HepG2 (cell line): ENCODE measurements around the gene RBM23. TPM values are rescaled to one million over a fixed set of nuclear protein-coding genes. Genes with fewer than 3 reads are reported as not detected.

ENCODE experiments used
- CHCHD3 ChIP-seq: sonication (generic); formaldehyde crosslinking; IDR thresholded peaks from 2 replicates; pipeline ENCODE4 v1.8.0; 2022; ENCODE audit warnings: mild to moderate bottlenecking, missing genetic modification reagents, moderate library complexity
- CREB1 ChIP-seq, 2 experiments: fragments of 450-650 bp in 1 of 2; IDR thresholded peaks; 2 replicates each; pipeline ENCODE4 v1.6.1; 2016 to 2017; ENCODE audit warnings: control low read depth in 1 of 2, mild to moderate bottlenecking in 1 of 2, missing compliant biosample characterization in 1 of 2, missing genetic modification characterization in 1 of 2
- DMAP1 ChIP-seq: IDR thresholded peaks from 2 replicates; pipeline ENCODE4 v1.6.1; 2016
- ESRRA ChIP-seq: sonication (generic); formaldehyde crosslinking; IDR thresholded peaks from 2 replicates; pipeline ENCODE4 v1.5.1; 2020; ENCODE audit warnings: mild to moderate bottlenecking, low read depth, missing genetic modification reagents
- GATA4 ChIP-seq: sonication (generic); IDR thresholded peaks from 2 replicates; pipeline ENCODE4 v1.6.1; 2016; ENCODE audit warnings: antibody characterized with exemption, low read depth, borderline replicate concordance
- HNRNPH1 ChIP-seq: fragments of 200-400 bp; formaldehyde crosslinking; optimal IDR thresholded peaks from 2 replicates; pipeline ENCODE3; 2017; ENCODE audit warnings: mild to moderate bottlenecking, low read depth, low read length
- JUND ChIP-seq: sonication (generic); formaldehyde crosslinking; IDR thresholded peaks from 2 replicates; pipeline ENCODE4 v1.8.0; 2022; ENCODE audit warnings: mild to moderate bottlenecking, missing genetic modification reagents
- MAF1 ChIP-seq: sonication (generic); formaldehyde crosslinking; IDR thresholded peaks from 2 replicates; pipeline ENCODE4 v1.5.0; 2020; ENCODE audit warnings: missing genetic modification reagents, borderline replicate concordance
- MIER2 ChIP-seq: IDR thresholded peaks from 2 replicates; pipeline ENCODE4 v1.6.1; 2016; ENCODE audit warnings: missing biosample characterization, missing genetic modification reagents
- SALL1 ChIP-seq: sonication (generic); formaldehyde crosslinking; IDR thresholded peaks from 2 replicates; pipeline ENCODE4 v1.8.0; 2022; ENCODE audit warnings: mild to moderate bottlenecking, missing genetic modification reagents
- SRSF9 ChIP-seq: fragments of 200-400 bp; formaldehyde crosslinking; IDR thresholded peaks from 2 replicates; pipeline ENCODE4 v1.6.1; 2018; ENCODE audit warnings: borderline replicate concordance, mild to moderate bottlenecking, low read depth, low read length; ENCODE audit not compliant: insufficient read depth, poor library complexity, severe bottlenecking
- ZNF354B ChIP-seq: sonication (generic); formaldehyde crosslinking; IDR thresholded peaks from 2 replicates; pipeline ENCODE4 v1.8.0; 2022; ENCODE audit warnings: mild to moderate bottlenecking, missing genetic modification reagents
- ZNF546 ChIP-seq: sonication (generic); formaldehyde crosslinking; conservative IDR thresholded peaks from 2 replicates; pipeline ENCODE4 v1.8.1; 2023; ENCODE audit warnings: mild to moderate bottlenecking, missing genetic modification reagents
- ZNF670 ChIP-seq: sonication (generic); formaldehyde crosslinking; IDR thresholded peaks from 2 replicates; pipeline ENCODE4 v1.8.0; 2022; ENCODE audit warnings: mild to moderate bottlenecking, missing genetic modification reagents, borderline replicate concordance
- ZNF782 ChIP-seq: sonication (generic); formaldehyde crosslinking; IDR thresholded peaks from 2 replicates; pipeline ENCODE4 v1.4.0; 2020; ENCODE audit warnings: missing genetic modification reagents, mild to moderate bottlenecking, borderline replicate concordance
- polyA plus RNA-seq, 8 experiments: library from polyadenylated mRNA; depleted of rRNA in 3 of 8; stranded (reverse) in 7 of 8; unstranded in 1 of 8; fragments of >200 nt; fragmentation: Illumina TruSeq in 4 of 8; extraction: Trizol in 4 of 8; gene quantifications; 2 replicates each; pipeline versions ENCODE4 v1.2.1 to v1.2.3, GENCODE V29; 2011 to 2016; ENCODE audit warnings: low read depth in 4 of 8, missing spikeins in 1 of 8, mixed read lengths in 1 of 8; ENCODE audit not compliant: insufficient read depth in 1 of 8
- total RNA-seq, 5 experiments: library from RNA; depleted of rRNA; stranded (reverse); fragments of >200 nt; fragmentation: Illumina TruSeq; extraction: Trizol; gene quantifications; 2 replicates each; pipeline ENCODE4 v1.2.3, GENCODE V29; 2016; ENCODE audit warnings: low read depth in 1 of 5
- TF ChIP-seq, protein P1 (sequence below): sonication (generic); formaldehyde crosslinking; conservative IDR thresholded peaks from 2 replicates; pipeline ENCODE4 v1.8.1; 2023; ENCODE audit warnings: missing genetic modification reagents
- TF ChIP-seq, protein P2 (sequence below): sonication (generic); formaldehyde crosslinking; conservative IDR thresholded peaks from 2 replicates; pipeline ENCODE4 v1.8.0; 2022; ENCODE audit warnings: mild to moderate bottlenecking, moderate library complexity, missing genetic modification reagents
- TF ChIP-seq, protein P3 (sequence below): IDR thresholded peaks from 2 replicates; pipeline ENCODE4 v1.6.1; 2016; ENCODE audit warnings: missing genetic modification reagents, missing compliant biosample characterization
- TF ChIP-seq, protein P4 (sequence below): fragments of 450-650 bp; IDR thresholded peaks from 2 replicates; pipeline ENCODE4 v1.6.1; 2017; ENCODE audit warnings: mild to moderate bottlenecking
- TF ChIP-seq, protein P5 (sequence below): sonication (generic); formaldehyde crosslinking; conservative IDR thresholded peaks from 2 replicates; pipeline ENCODE4 v1.4.0; 2020; ENCODE audit warnings: mild to moderate bottlenecking, missing genetic modification reagents, moderate library complexity

Gene RBM23
- total and polyA plus RNA-seq, 2 of the 13 experiments (the other 11 are each of a cell fraction or from before 2014, with no cell fraction given) = 1.5 to 2.1 TPM

DNA sequence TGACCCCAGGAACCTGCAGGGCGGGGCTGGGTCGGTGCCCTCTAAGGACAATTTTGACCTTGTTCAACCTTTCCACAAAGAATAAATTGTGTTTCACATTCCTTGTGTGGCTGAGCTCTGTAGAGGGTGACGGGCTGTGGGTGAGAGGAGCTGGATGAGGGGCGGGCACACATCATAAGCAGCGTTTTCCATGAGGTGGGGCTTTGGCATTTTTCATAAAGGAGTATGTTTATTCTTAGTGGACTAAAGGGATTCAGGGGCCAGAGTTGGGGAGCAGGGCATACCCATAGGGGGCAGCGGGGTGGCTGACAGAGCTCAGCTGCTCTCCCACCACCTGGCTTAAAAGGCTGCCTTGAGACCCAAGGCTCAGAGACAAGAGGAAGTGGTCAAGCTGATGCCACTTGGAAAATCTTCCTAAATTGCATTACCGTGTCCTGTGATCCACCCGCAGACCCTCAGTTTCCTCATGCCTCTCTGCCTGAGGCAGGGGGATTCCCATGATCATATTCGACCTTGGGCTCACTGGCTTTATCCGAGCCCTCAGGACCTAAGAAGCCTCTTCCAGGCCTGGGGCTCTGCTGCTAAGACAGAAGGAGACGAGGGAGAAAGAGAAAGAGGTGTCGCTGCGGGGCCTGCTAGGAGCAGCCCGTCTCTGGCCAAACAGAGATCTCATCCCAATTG, 71.1 kb downstream of the RBM23 start (continued):
- TF ChIP-seq, protein P1, sequence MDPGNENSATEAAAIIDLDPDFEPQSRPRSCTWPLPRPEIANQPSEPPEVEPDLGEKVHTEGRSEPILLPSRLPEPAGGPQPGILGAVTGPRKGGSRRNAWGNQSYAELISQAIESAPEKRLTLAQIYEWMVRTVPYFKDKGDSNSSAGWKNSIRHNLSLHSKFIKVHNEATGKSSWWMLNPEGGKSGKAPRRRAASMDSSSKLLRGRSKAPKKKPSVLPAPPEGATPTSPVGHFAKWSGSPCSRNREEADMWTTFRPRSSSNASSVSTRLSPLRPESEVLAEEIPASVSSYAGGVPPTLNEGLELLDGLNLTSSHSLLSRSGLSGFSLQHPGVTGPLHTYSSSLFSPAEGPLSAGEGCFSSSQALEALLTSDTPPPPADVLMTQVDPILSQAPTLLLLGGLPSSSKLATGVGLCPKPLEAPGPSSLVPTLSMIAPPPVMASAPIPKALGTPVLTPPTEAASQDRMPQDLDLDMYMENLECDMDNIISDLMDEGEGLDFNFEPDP (CRISPR knock-in tag) = no peak
- TF ChIP-seq ZNF546 (CRISPR knock-in tag) (no peak), SALL1 (CRISPR knock-in tag) (peak; percentile 33; the same call in 1 of the 2 replicates), HNRNPH1 (no peak), MIER2 (CRISPR knock-in tag) (no peak), ZNF354B (CRISPR knock-in tag) (no peak), CREB1 (IDR thresholded peaks at IDR 0.05) (peak; percentile 73), CREB1 (CRISPR knock-in tag; IDR thresholded peaks at IDR 0.05) (no peak), ESRRA (CRISPR knock-in tag) (no peak), CHCHD3 (no peak), ZNF670 (CRISPR knock-in tag) (no peak), JUND (no peak), GATA4 (no peak), MAF1 (no peak), ZNF782 (CRISPR knock-in tag) (no peak), SRSF9 (no peak), DMAP1 (CRISPR knock-in tag) (no peak)
- TF ChIP-seq, protein P2, sequence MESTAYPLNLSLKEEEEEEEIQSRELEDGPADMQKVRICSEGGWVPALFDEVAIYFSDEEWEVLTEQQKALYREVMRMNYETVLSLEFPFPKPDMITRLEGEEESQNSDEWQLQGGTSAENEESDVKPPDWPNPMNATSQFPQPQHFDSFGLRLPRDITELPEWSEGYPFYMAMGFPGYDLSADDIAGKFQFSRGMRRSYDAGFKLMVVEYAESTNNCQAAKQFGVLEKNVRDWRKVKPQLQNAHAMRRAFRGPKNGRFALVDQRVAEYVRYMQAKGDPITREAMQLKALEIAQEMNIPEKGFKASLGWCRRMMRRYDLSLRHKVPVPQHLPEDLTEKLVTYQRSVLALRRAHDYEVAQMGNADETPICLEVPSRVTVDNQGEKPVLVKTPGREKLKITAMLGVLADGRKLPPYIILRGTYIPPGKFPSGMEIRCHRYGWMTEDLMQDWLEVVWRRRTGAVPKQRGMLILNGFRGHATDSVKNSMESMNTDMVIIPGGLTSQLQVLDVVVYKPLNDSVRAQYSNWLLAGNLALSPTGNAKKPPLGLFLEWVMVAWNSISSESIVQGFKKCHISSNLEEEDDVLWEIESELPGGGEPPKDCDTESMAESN (CRISPR knock-in tag) = no peak
- TF ChIP-seq, protein P3, sequence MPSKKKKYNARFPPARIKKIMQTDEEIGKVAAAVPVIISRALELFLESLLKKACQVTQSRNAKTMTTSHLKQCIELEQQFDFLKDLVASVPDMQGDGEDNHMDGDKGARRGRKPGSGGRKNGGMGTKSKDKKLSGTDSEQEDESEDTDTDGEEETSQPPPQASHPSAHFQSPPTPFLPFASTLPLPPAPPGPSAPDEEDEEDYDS (CRISPR knock-in tag) = no peak
- TF ChIP-seq, protein P4, sequence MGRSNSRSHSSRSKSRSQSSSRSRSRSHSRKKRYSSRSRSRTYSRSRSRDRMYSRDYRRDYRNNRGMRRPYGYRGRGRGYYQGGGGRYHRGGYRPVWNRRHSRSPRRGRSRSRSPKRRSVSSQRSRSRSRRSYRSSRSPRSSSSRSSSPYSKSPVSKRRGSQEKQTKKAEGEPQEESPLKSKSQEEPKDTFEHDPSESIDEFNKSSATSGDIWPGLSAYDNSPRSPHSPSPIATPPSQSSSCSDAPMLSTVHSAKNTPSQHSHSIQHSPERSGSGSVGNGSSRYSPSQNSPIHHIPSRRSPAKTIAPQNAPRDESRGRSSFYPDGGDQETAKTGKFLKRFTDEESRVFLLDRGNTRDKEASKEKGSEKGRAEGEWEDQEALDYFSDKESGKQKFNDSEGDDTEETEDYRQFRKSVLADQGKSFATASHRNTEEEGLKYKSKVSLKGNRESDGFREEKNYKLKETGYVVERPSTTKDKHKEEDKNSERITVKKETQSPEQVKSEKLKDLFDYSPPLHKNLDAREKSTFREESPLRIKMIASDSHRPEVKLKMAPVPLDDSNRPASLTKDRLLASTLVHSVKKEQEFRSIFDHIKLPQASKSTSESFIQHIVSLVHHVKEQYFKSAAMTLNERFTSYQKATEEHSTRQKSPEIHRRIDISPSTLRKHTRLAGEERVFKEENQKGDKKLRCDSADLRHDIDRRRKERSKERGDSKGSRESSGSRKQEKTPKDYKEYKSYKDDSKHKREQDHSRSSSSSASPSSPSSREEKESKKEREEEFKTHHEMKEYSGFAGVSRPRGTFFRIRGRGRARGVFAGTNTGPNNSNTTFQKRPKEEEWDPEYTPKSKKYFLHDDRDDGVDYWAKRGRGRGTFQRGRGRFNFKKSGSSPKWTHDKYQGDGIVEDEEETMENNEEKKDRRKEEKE = no peak
- TF ChIP-seq, protein P5, sequence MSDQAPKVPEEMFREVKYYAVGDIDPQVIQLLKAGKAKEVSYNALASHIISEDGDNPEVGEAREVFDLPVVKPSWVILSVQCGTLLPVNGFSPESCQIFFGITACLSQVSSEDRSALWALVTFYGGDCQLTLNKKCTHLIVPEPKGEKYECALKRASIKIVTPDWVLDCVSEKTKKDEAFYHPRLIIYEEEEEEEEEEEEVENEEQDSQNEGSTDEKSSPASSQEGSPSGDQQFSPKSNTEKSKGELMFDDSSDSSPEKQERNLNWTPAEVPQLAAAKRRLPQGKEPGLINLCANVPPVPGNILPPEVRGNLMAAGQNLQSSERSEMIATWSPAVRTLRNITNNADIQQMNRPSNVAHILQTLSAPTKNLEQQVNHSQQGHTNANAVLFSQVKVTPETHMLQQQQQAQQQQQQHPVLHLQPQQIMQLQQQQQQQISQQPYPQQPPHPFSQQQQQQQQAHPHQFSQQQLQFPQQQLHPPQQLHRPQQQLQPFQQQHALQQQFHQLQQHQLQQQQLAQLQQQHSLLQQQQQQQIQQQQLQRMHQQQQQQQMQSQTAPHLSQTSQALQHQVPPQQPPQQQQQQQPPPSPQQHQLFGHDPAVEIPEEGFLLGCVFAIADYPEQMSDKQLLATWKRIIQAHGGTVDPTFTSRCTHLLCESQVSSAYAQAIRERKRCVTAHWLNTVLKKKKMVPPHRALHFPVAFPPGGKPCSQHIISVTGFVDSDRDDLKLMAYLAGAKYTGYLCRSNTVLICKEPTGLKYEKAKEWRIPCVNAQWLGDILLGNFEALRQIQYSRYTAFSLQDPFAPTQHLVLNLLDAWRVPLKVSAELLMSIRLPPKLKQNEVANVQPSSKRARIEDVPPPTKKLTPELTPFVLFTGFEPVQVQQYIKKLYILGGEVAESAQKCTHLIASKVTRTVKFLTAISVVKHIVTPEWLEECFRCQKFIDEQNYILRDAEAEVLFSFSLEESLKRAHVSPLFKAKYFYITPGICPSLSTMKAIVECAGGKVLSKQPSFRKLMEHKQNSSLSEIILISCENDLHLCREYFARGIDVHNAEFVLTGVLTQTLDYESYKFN (CRISPR knock-in tag) = no peak
